ENCODE measurements around the gene XYLB. TPM values are rescaled to one million over a fixed set of nuclear protein-coding genes. Genes with fewer than 3 reads are reported as not detected.

XYLB gene
- total RNA-seq, 2 experiments from 2014 or later, result 4.4 to 4.7 TPM

- POLR2A ChIA-PET, result interaction anchor here (1.2 kb wide), 1 partner anchor 8 kb away, joined by 3 read pairs; no protein-coding TSS in a partner anchor
- Mint-ChIP-seq H3K4me3 (no peak overlapping the region), H3K4me1 (ENCODE audit: low read depth) (peaks cover 10% of the 10 kb centered on the region), H3K36me3 (ENCODE audit: low read depth) (no peaks in the 10 kb centered on the region), H3K27ac (no peak overlapping the region), H3K27me3 (no peaks in the 10 kb centered on the region), H3K9me3 (no peaks in the 10 kb centered on the region)
- no peak for TF ChIP-seq CTCF (IDR thresholded peaks at IDR 0.05)
- intact Hi-C loops (cut with micrococcal nuclease), result no loop called here
- CTCF ChIA-PET, result interaction anchor here (1.0 kb wide), 1 partner anchor 22 kb away, joined by 3 read pairs; no protein-coding TSS in a partner anchor
- ATAC-seq, result no peak
- no peak for DNase-seq
Measured at GRCh38 chr3:38457111-38458003, 110.8 kb downstream of the XYLB start.

GRCh38 chr3:38458796-38459498 lies 112.4 kb downstream of the XYLB start:
- ChIA-PET CTCF (interaction anchor here (1.3 kb wide), 1 partner anchor 62 kb away, joined by 3 read pairs; no protein-coding TSS in a partner anchor), POLR2A (interaction anchor here (1.2 kb wide), 1 partner anchor 9 kb away, joined by 3 read pairs; no protein-coding TSS in a partner anchor)
- no peaks in the 10 kb centered on the region for H3K36me3 Mint-ChIP-seq (ENCODE audit: low read depth)
- intact Hi-C loops (cut with micrococcal nuclease), result no loop called here
- no peak overlapping the region for H3K4me3 Mint-ChIP-seq
- no peaks in the 10 kb centered on the region for H3K9me3 Mint-ChIP-seq
- H3K27me3 Mint-ChIP-seq, result no peaks in the 10 kb centered on the region
- H3K4me1 Mint-ChIP-seq (ENCODE audit: low read depth), result peaks cover 10% of the 10 kb centered on the region
- no peak overlapping the region for H3K27ac Mint-ChIP-seq
- DNase-seq, result no peak
- no peak for ATAC-seq
- no peak for TF ChIP-seq CTCF (IDR thresholded peaks at IDR 0.05)

- H3K27me3 Mint-ChIP-seq, result no peaks in the 10 kb centered on the region
- no peak overlapping the region for H3K4me3 Mint-ChIP-seq
- peaks cover 10% of the 10 kb centered on the region for H3K4me1 Mint-ChIP-seq (ENCODE audit: low read depth)
- ATAC-seq (no peak), DNase-seq (no peak)
- ChIA-PET POLR2A (no interaction called here), CTCF (no interaction called here)
- H3K36me3 Mint-ChIP-seq (ENCODE audit: low read depth), result no peaks in the 10 kb centered on the region
- H3K27ac Mint-ChIP-seq, result no peak overlapping the region
- TF ChIP-seq CTCF (IDR thresholded peaks at IDR 0.05), result no peak
- intact Hi-C loops (cut with micrococcal nuclease), result no loop called here
- no peaks in the 10 kb centered on the region for H3K9me3 Mint-ChIP-seq
Measured at GRCh38 chr3:38459499-38460048, 113.0 kb downstream of the XYLB start.

- H3K36me3 Mint-ChIP-seq (ENCODE audit: low read depth), result no peaks in the 10 kb centered on the region
- ATAC-seq (no peak), DNase-seq (no peak)
- H3K9me3 Mint-ChIP-seq, result no peaks in the 10 kb centered on the region
- ChIA-PET POLR2A (no interaction called here), CTCF (no interaction called here)
- H3K4me3 Mint-ChIP-seq, result no peak overlapping the region
- H3K27me3 Mint-ChIP-seq, result no peaks in the 10 kb centered on the region
- no peak overlapping the region for H3K27ac Mint-ChIP-seq
- TF ChIP-seq CTCF (IDR thresholded peaks at IDR 0.05), result no peak
- intact Hi-C loops (cut with micrococcal nuclease), result no loop called here
- H3K4me1 Mint-ChIP-seq (ENCODE audit: low read depth), result peaks cover 10% of the 10 kb centered on the region
Measured at GRCh38 chr3:38460377-38461270, 114.0 kb downstream of the XYLB start.

Other genes with a start within 250 kb of the XYLB start
- 10 to 100 TPM; 70.1 to 72.0 TPM for gene ACAA1, start 209.7 kb upstream of the XYLB start, total RNA-seq
- gene MYD88, start 208.1 kb upstream of the XYLB start, total RNA-seq, result 10 to 100 TPM; 29.3 to 31.8 TPM
- gene OXSR1, start 181.2 kb upstream of the XYLB start, total RNA-seq, result 10 to 100 TPM; 56.5 to 57.9 TPM
- under 1 TPM; 0.18 to 0.31 TPM for gene SLC22A13, start 81.0 kb upstream of the XYLB start, total RNA-seq
- gene SLC22A14, start 64.5 kb upstream of the XYLB start, total RNA-seq, result not detected
- gene ACVR2B, start 107.1 kb downstream of the XYLB start, total RNA-seq, result 1 to 10 TPM; 5.4 to 6.9 TPM
- 10 to 100 TPM; 16.8 to 17.7 TPM for gene EXOG, start 149.6 kb downstream of the XYLB start, total RNA-seq

Data from activated CD8-positive, alpha-beta T cell treated with anti-CD3 and anti-CD28 coated beads for 36 hours (primary cell).